K562 (cell line): ENCODE results near the gene HEMGN. TPM values are rescaled to one million over a fixed set of nuclear protein-coding genes. Genes with fewer than 3 reads are reported as not detected.

Experiments
- BDP1 ChIP-seq: IDR thresholded peaks from 3 replicates; pipeline ENCODE4 v1.6.1; 2011; ENCODE audit not compliant: insufficient read length, insufficient read depth
- CHCHD3 ChIP-seq: fragments of 250-450 bp; sonication (Bioruptor Pico); IDR thresholded peaks from 2 replicates; pipeline ENCODE4 v2.1.2; 2022; ENCODE audit warnings: mild to moderate bottlenecking
- DACH1 ChIP-seq: fragments of 450-650 bp; IDR thresholded peaks from 2 replicates; pipeline ENCODE4 v1.6.1; 2018; ENCODE audit not compliant: partially characterized antibody
- EHMT2 ChIP-seq: fragments of 450-650 bp; IDR thresholded peaks from 2 replicates; pipeline ENCODE4 v1.6.1; 2018; ENCODE audit warnings: antibody characterized with exemption
- ETV5 ChIP-seq: sonication (generic); formaldehyde crosslinking; IDR thresholded peaks from 2 replicates; pipeline ENCODE4 v1.4.0; 2020; ENCODE audit warnings: low read depth, mild to moderate bottlenecking, missing genetic modification reagents
- FOXJ3 ChIP-seq: sonication (generic); formaldehyde crosslinking; IDR thresholded peaks from 2 replicates; pipeline ENCODE4 v1.4.0; 2020; ENCODE audit warnings: mild to moderate bottlenecking, missing genetic modification reagents
- IFI16 ChIP-seq: fragments of 250-450 bp; sonication (Bioruptor Pico); IDR thresholded peaks from 2 replicates; pipeline ENCODE4 v2.1.2; 2022; ENCODE audit warnings: mild to moderate bottlenecking, inconsistent platforms
- KAT2B ChIP-seq: IDR thresholded peaks from one replicate; pipeline ENCODE4 v1.6.1; 2012; ENCODE audit warnings: low read depth, mild to moderate bottlenecking, control low read depth, inconsistent platforms, low read length, moderate library complexity
- MCM3 ChIP-seq: fragments of 450-650 bp; IDR thresholded peaks from 2 replicates; pipeline ENCODE4 v1.6.1; 2016
- MECOM ChIP-seq: fragments of 250-450 bp; sonication (Bioruptor Pico); IDR thresholded peaks from 2 replicates; pipeline ENCODE4 v1.8.0; 2022; ENCODE audit warnings: inconsistent platforms
- MXD1 ChIP-seq: fragments of 250-450 bp; sonication (Bioruptor Pico); IDR thresholded peaks from 2 replicates; pipeline ENCODE4 v1.8.0; 2021; ENCODE audit warnings: borderline replicate concordance, mild to moderate bottlenecking, moderate library complexity; ENCODE audit not compliant: poor library complexity, severe bottlenecking
- MYC ChIP-seq, 2 experiments: fragments of 250-450 bp in 1 of 2; sonication (Bioruptor Pico) in 1 of 2; IDR thresholded peaks; 2 replicates each; pipeline versions ENCODE4 v1.5.1 to v1.6.1; 2012 to 2021; ENCODE audit warnings: low read depth in 2 of 2, borderline replicate concordance in 1 of 2, improper control_type of control experiment in 1 of 2, low read length in 1 of 2, mild to moderate bottlenecking in 1 of 2, moderate library complexity in 1 of 2
- OTX1 ChIP-seq: fragments of 450-650 bp; formaldehyde crosslinking; IDR thresholded peaks from 2 replicates; pipeline ENCODE4 v1.4.0; 2022; ENCODE audit warnings: mild to moderate bottlenecking
- PHF8 ChIP-seq: fragments of 200-600 bp; sonication (generic); IDR thresholded peaks from 2 replicates; pipeline ENCODE4 v1.6.1; 2012; ENCODE audit warnings: mixed run types, mild to moderate bottlenecking, inconsistent platforms, low read length, moderate library complexity, borderline replicate concordance
- RBFOX2 ChIP-seq: fragments of 200-400 bp; formaldehyde crosslinking; IDR thresholded peaks from 2 replicates; pipeline ENCODE4 v1.6.1; 2017; ENCODE audit warnings: low read depth, mild to moderate bottlenecking, low read length, moderate library complexity
- SLC30A9 ChIP-seq: fragments of 250-450 bp; sonication (Bioruptor Pico); IDR thresholded peaks from 2 replicates; pipeline ENCODE4 v1.8.0; 2022; ENCODE audit warnings: mild to moderate bottlenecking, moderate library complexity
- SMAD1 ChIP-seq: fragments of 150-350 bp; IDR thresholded peaks from 2 replicates; pipeline ENCODE4 v1.6.1; 2014; ENCODE audit warnings: low read length, low read depth; ENCODE audit not compliant: partially characterized antibody
- TOE1 ChIP-seq, 2 experiments: fragments of 450-650 bp in 1 of 2; sonication (generic) in 1 of 2; formaldehyde crosslinking in 1 of 2; IDR thresholded peaks; 2 replicates each; pipeline versions ENCODE4 v1.7.1 to v1.8.0; 2016 to 2022; ENCODE audit warnings: borderline replicate concordance in 2 of 2, mild to moderate bottlenecking in 2 of 2, antibody characterized with exemption in 1 of 2, inconsistent platforms in 1 of 2, low read depth in 1 of 2, missing genetic modification reagents in 1 of 2, moderate library complexity in 1 of 2
- U2AF2 ChIP-seq: fragments of 200-400 bp; formaldehyde crosslinking; optimal IDR thresholded peaks from 2 replicates; pipeline ENCODE3; 2017; ENCODE audit warnings: low read depth, mild to moderate bottlenecking, low read length
- ZBTB17 ChIP-seq: fragments of 450-650 bp; formaldehyde crosslinking; IDR thresholded peaks from 2 replicates; pipeline ENCODE4 v1.4.0; 2020; ENCODE audit warnings: mild to moderate bottlenecking
- ZBTB8A ChIP-seq: fragments of 450-650 bp; IDR thresholded peaks from 2 replicates; pipeline ENCODE4 v1.6.1; 2018; ENCODE audit warnings: mild to moderate bottlenecking, moderate library complexity; ENCODE audit not compliant: partially characterized antibody
- ZNF316 ChIP-seq: fragments of 450-650 bp; IDR thresholded peaks from 2 replicates; pipeline ENCODE4 v1.6.1; 2016
- ZNF347 ChIP-seq: fragments of 450-650 bp; formaldehyde crosslinking; IDR thresholded peaks from 2 replicates; pipeline ENCODE4 v1.4.0; 2020; ENCODE audit warnings: low read depth, mild to moderate bottlenecking, moderate library complexity
- polyA plus RNA-seq, 8 experiments: library from polyadenylated mRNA; depleted of rRNA in 4 of 8; stranded (reverse) in 5 of 8; unstranded in 3 of 8; fragments of >200 nt; fragmentation: Nextera tagmentation in 2 of 8; fragmentation: Illumina TruSeq in 1 of 8; extraction: Ambion mirVana in 2 of 8; extraction: Trizol in 1 of 8; gene quantifications; 2 replicates each; pipeline versions ENCODE4 v1.2.1 to v1.2.3, GENCODE V29; 2011 to 2014; ENCODE audit warnings: inconsistent platforms in 1 of 8, missing spikeins in 1 of 8
- total RNA-seq, 7 experiments: library from RNA; depleted of rRNA in 6 of 7; stranded (reverse); fragments of >200 nt in 6 of 7; fragmentation: Illumina TruSeq in 2 of 7; extraction: Trizol in 2 of 7; gene quantifications; 2 replicates each; pipeline versions ENCODE4 v1.2.1 to v1.2.3, GENCODE V29; 2011 to 2021; ENCODE audit warnings: low replicate concordance in 1 of 7

Gene HEMGN
- total and polyA plus RNA-seq, 9 of the 15 experiments (the other 6 are each of a cell fraction or from before 2014, with no cell fraction given) = 56.3 to 258 (median 137) TPM

- TF ChIP-seq MYC (IDR thresholded peaks at IDR 0.05; ENCODE audit: low read depth, low read length) (peak; percentile 61), MYC (CRISPR knock-in tag; IDR thresholded peaks at IDR 0.05; ENCODE audit: borderline replicate concordance, low read depth) (no peak), PHF8 (no peak), ZBTB17 (no peak), IFI16 (CRISPR knock-in tag) (no peak), TOE1 (IDR thresholded peaks at IDR 0.05; ENCODE audit: borderline replicate concordance) (peak; percentile 69), TOE1 (CRISPR knock-in tag; IDR thresholded peaks at IDR 0.05; ENCODE audit: borderline replicate concordance, low read depth) (no peak), DACH1 (no peak), ZNF347 (no peak), SMAD1 (no peak), ZNF316 (no peak), SLC30A9 (CRISPR knock-in tag) (no peak), ETV5 (no peak), EHMT2 (no peak), FOXJ3 (CRISPR knock-in tag) (no peak), OTX1 (no peak), U2AF2 (no peak), CHCHD3 (CRISPR knock-in tag) (no peak), RBFOX2 (no peak), MCM3 (no peak), ZBTB8A (no peak), BDP1 (no peak), MXD1 (no peak), MECOM (CRISPR knock-in tag) (no peak), KAT2B (no peak)
Measured at GRCh38 chr9:97923529-97924108, 14.4 kb downstream of the HEMGN start (continued).
